AG09319 (cell line): ENCODE data around the gene CCDC127.
A peak's percentile ranks its signal among the peaks of the same experiment; 100 is the strongest.
"Not testable (repeated sequence)": the region's sequence is repeated elsewhere in the genome, so short reads cannot be mapped to it uniquely, and the experiment has no call there.

Experiments used
- DNase-seq: peaks from one replicate; pipeline ENCODE4 v3.0.0-alpha.2; 2010; ENCODE audit warnings: low read depth; ENCODE audit errors: extremely low read depth
- TF ChIP-seq, protein P1 (sequence below): IDR thresholded peaks from 2 replicates; pipeline ENCODE4 v1.5.1; 2011; ENCODE audit warnings: low read depth, mild to moderate bottlenecking, inconsistent platforms, low read length, moderate library complexity

Gene CCDC127, protein sequence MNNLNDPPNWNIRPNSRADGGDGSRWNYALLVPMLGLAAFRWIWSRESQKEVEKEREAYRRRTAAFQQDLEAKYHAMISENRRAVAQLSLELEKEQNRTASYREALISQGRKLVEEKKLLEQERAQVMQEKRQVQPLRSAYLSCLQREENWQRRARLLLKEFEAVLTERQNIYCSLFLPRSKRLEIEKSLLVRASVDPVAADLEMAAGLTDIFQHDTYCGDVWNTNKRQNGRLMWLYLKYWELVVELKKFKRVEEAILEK

DNA sequence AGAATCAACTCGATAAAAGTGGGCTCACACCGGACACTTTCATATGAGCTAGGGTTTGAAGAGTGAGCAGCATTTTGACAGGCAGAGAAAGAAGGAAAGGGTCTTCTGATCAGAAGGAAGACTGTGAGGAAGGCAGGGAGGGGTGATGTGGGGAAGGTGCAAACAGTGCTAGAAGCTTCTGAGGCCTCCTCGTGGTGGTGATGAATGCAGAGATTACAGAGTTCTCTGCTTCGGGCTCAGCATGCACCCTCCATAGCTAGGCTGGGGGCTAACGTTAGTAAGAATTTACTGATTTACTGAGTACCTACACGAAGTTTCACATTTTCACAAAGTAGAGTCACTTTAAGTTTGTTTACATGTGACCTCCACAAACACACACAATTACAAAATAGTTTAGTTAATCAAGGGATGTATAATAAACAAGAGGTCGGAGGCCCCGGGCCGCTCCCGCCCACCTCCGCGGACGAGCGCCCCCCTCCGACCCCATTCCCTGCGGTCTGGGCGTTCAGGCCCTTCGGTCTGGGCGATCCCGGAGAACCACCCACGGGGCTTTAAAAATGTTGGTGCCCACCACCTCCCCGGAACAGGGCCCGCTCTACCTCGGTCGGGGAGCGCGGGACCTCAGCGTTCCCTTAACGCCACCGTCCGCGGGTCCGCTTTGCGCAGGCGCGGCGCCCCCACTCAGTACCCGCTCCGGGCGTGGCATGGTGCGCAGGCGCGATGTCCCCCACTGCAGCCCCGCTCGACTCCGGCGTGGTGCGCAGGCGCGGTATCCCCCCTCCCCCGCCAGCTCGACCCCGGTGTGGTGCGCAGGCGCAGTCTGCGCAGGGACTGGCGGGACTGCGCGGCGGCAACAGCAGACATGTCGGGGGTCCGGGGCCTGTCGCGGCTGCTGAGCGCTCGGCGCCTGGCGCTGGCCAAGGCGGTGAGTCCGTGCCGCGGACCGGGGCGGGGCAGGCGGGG lies at the start of gene CCDC127, which contains the start of gene SDHA:
Gene CCDC127, minus strand, starts transcription at position 660 of the 963 bp plus-strand sequence. CDS start 1,304 bp downstream, outside the sequence.
Gene SDHA, plus strand, starts transcription at position 827 of the 963 bp plus-strand sequence. Its CDS starts 36 bp downstream, at position 863.
- DNase-seq: peak; percentile 81
- TF ChIP-seq, protein P1, sequence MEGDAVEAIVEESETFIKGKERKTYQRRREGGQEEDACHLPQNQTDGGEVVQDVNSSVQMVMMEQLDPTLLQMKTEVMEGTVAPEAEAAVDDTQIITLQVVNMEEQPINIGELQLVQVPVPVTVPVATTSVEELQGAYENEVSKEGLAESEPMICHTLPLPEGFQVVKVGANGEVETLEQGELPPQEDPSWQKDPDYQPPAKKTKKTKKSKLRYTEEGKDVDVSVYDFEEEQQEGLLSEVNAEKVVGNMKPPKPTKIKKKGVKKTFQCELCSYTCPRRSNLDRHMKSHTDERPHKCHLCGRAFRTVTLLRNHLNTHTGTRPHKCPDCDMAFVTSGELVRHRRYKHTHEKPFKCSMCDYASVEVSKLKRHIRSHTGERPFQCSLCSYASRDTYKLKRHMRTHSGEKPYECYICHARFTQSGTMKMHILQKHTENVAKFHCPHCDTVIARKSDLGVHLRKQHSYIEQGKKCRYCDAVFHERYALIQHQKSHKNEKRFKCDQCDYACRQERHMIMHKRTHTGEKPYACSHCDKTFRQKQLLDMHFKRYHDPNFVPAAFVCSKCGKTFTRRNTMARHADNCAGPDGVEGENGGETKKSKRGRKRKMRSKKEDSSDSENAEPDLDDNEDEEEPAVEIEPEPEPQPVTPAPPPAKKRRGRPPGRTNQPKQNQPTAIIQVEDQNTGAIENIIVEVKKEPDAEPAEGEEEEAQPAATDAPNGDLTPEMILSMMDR: peak; percentile 48

DNA sequence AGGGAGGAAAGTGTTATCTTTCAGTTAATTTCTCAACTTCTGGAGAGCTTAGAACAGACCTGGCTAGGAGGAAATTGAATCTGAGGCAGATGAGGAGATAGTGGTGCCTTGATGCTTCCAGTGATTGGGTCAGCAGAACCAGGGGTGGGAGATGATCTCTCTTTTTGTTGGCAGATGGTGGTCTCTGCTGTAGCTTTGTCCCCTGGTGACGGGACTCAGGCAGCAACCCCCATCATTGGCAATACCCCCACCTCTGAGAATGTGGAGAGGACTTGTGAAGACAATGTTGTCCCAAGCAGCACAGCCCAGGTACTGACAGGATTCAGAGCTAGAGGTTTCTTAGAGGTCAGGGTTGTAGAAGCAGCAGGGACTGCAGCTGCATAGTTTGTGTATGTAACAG lies 49.8 kb upstream of the CCDC127 start:
- no peak for DNase-seq
- TF ChIP-seq, protein P1: no peak

DNA sequence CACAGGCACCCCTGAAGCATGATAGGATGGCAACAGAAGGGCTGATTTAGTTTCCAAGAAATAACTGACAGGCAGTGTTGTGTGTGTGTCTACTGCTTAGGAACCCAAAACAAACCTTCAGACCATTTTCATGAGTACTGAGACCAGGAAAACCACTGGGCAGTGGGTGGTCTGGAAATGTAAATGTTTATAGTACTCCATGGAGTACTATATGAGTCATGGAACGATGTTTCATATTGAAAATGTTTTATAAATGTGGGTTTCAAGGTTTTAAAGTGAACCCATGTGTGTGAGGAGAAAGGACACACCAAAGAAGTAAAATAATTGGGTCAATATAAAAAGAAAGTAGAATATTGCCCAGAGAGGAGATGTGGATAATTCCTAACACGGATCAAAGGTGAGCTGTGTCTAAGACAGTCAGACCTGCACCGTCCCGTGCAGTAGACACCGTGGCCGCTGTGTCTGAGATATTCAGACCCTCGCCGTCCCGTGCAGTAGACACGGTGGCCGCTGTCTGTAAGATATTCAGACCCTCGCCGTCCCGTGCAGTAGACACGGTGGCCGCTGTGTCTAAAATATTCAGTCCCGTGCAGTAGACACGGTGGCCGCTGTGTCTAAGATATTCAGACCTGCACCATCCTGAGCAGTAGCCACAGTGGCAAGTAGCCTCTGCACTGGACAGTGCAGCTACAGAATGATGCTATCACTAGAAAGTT lies 48.5 kb upstream of the CCDC127 start:
- DNase-seq: peak; percentile 45

DNA sequence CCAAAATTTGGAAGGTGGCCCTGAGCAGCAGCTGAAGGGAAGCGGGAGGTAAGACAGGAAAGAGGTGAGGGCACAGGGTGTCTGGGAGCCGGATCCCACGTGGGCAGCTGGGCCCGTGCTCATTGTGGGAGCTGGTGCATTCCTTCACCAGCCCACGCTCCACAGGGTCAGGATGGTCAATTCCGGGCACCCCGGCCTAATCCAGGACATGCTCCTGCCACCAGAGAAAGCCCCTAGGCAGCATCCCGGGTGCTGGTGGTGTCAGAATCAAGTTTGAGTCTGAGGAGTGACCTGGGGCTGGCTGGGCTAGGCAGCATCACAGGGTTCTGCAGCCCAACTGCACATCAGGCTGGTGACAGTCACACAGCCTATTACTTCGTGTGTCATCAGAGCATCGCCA lies 46.4 kb upstream of the CCDC127 start:
- TF ChIP-seq, protein P1: no peak
- DNase-seq: no peak

DNA sequence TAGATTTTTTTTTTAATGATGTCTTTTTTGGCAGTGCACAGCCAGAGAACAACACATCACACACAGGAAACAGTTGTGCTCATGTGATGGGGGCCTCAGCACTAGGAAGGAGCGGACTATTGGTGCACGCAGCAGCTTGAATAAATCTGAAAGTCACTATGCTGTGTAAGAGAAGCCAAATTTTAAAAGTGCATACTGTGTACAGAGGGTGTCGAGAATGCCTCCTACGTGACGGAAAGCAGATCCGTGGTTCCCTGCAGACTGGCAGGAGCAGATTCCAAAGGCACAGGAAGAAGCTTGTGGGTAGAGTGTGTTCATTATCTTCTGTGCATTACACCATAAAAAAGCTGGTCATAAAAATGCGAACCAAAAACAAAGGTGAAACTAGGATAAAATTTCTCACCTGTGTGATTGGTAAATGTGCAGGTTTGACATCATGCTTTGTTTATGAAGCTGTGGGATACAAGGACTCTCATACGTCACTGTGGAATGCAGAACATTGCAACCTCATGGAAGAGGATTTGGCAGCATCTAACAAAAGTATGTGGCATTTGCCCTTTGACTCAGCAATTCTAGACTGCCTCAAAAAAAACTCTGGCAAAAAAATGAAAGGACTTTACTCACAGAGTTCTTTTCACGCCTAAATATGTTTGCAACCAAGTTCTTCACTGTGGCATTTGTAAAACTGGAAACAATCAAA lies 45.5 kb upstream of the CCDC127 start:
- peak; percentile 84 for DNase-seq

DNA sequence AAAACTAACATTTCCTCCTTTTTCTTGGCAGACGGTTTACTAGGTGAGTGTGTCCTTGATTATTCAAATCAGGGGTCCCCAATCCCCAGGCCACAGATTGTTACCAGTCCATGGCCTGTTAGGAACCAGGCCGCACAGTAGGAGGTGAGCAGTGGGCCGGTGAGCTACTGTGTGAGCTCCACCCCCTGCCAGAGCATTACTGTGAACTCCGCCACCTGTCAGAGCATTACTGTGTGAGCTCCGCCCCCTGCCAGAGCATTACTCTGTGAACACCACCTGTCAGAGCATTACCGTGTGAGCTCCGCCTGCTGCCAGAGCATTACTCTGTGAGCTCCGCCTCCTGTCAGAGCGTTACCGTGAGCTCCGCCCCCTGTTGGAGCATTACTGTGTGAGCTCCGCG lies 39.2 kb upstream of the CCDC127 start:
- DNase-seq: no peak
- TF ChIP-seq, protein P1: no peak

DNA sequence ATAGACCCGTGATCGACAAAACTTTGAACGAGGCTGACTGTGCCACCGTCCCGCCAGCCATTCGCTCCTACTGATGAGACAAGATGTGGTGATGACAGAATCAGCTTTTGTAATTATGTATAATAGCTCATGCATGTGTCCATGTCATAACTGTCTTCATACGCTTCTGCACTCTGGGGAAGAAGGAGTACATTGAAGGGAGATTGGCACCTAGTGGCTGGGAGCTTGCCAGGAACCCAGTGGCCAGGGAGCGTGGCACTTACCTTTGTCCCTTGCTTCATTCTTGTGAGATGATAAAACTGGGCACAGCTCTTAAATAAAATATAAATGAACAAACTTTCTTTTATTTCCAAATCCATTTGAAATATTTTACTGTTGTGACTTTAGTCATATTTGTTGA lies 38.4 kb upstream of the CCDC127 start:
- DNase-seq: not testable (repeated sequence)

DNA sequence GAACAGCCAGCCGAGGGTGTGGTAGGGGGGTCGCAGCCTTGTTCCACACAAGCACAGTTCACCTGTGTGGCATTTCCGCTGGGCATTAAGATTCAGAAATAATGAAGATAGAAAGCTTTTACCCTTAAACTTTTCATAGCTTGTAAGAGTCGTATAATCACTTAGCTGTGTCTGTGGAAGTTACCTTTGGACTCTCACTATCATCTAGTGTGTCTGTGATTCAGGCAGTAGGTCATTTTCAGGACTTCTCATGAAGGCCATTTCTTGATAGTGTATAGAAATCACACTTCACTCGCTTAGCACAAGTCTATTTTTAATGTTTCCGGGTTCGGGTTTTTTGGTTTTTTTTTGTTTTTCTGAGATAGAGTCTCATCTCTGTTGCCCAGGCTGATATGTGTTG lies 37.2 kb upstream of the CCDC127 start:
- not testable (repeated sequence) for DNase-seq

DNA sequence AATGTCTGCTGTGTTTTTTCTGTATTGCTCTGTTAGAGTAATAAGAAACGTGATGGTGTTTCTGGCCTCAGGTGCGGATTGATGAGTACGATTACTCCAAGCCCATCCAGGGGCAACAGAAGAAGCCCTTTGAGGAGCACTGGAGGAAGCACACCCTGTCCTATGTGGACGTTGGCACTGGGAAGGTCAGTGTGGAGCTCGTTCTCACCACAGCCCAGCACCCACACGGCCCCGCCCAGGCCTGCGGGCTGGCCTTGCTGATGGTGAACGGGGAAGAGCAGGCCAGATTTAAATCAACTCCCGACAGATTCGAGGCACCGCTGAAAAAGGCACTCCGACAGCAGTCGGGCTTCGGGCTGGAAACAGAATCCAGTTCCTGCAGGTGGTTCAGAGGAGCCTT lies 36.4 kb upstream of the CCDC127 start:
- not testable (repeated sequence) for DNase-seq
